Mesenchymal stem cell (in vitro differentiated cells and primary cell): ENCODE measurements around the gene STX2.

Source experiments
- DNase-seq: peaks from one replicate; pipeline ENCODE4 v3.0.0-alpha.2; 2013
- H2AFZ ChIP-seq: one replicate; pipeline ENCODE4 v1.6.1; 2013; ENCODE audit warnings: low read depth, mild to moderate bottlenecking, control low read depth, inconsistent platforms, low read length, moderate library complexity
- H2AK5ac ChIP-seq: 2 replicates; pipeline ENCODE4 v1.6.1; 2013; ENCODE audit warnings: low read length, moderate library complexity, mild to moderate bottlenecking, inconsistent platforms; ENCODE audit not compliant: severe bottlenecking
- H2BK120ac ChIP-seq: one replicate; pipeline ENCODE4 v1.6.1; 2013; ENCODE audit warnings: low read depth, mild to moderate bottlenecking, inconsistent platforms, low read length, moderate library complexity
- H2BK12ac ChIP-seq, 2 experiments: one replicate each; pipeline ENCODE4 v1.6.1; 2013; ENCODE audit warnings: inconsistent platforms in 2 of 2, low read length in 2 of 2, mild to moderate bottlenecking in 2 of 2, moderate library complexity in 2 of 2, control low read depth in 1 of 2
- H2BK15ac ChIP-seq: one replicate; pipeline ENCODE4 v1.6.1; 2013; ENCODE audit warnings: mild to moderate bottlenecking, low read depth, inconsistent platforms; ENCODE audit not compliant: poor library complexity, severe bottlenecking
- H2BK5ac ChIP-seq: 2 replicates; pipeline ENCODE4 v1.6.1; 2013; ENCODE audit warnings: low read depth, mild to moderate bottlenecking, low read length, control low read depth, inconsistent platforms; ENCODE audit not compliant: poor library complexity, severe bottlenecking
- H3K14ac ChIP-seq, 2 experiments: one replicate each; pipeline ENCODE4 v1.6.1; 2013; ENCODE audit warnings: inconsistent platforms in 2 of 2, low read length in 2 of 2, control low read depth in 1 of 2, mild to moderate bottlenecking in 1 of 2, moderate library complexity in 1 of 2
- H3K18ac ChIP-seq, 2 experiments: one replicate each; pipeline ENCODE4 v1.6.1; 2013; ENCODE audit warnings: inconsistent platforms in 2 of 2, low read length in 2 of 2, control low read depth in 1 of 2, low read depth in 1 of 2, mild to moderate bottlenecking in 1 of 2
- H3K23ac ChIP-seq, 2 experiments: one replicate each; pipeline ENCODE4 v1.6.1; 2013; ENCODE audit warnings: inconsistent platforms in 2 of 2, low read length in 2 of 2, mild to moderate bottlenecking in 2 of 2, moderate library complexity in 2 of 2, control low read depth in 1 of 2
- H3K27ac ChIP-seq: 2 replicates; pipeline ENCODE4 v1.5.1; 2013; ENCODE audit warnings: mild to moderate bottlenecking, moderate library complexity, low read length, control low read depth, inconsistent platforms; ENCODE audit not compliant: poor library complexity, severe bottlenecking
- H3K27me3 ChIP-seq, 2 experiments: 2 replicates each; pipeline versions ENCODE4 v1.6.1 to v1.7.0; 2013; ENCODE audit warnings: low read length in 2 of 2, mild to moderate bottlenecking in 2 of 2, moderate library complexity in 2 of 2, control low read depth in 1 of 2, inconsistent platforms in 1 of 2; ENCODE audit not compliant: control insufficient read depth in 1 of 2, insufficient read depth in 1 of 2
- H3K36me3 ChIP-seq, 2 experiments: 2 replicates each; pipeline versions ENCODE4 v1.6.1 to v1.7.0; 2013; ENCODE audit warnings: low read length in 2 of 2, control low read depth in 1 of 2, inconsistent platforms in 1 of 2, low read depth in 1 of 2, mild to moderate bottlenecking in 1 of 2; ENCODE audit not compliant: insufficient read depth in 2 of 2, control insufficient read depth in 1 of 2
- H3K4ac ChIP-seq, 2 experiments: one replicate each; pipeline ENCODE4 v1.6.1; 2013; ENCODE audit warnings: inconsistent platforms in 2 of 2, low read length in 2 of 2, mild to moderate bottlenecking in 2 of 2, moderate library complexity in 2 of 2, control low read depth in 1 of 2, low read depth in 1 of 2
- H3K4me1 ChIP-seq: 2 replicates; pipeline ENCODE4 v1.6.1; 2013; ENCODE audit warnings: low read depth, low read length, control low read depth; ENCODE audit not compliant: control insufficient read depth, insufficient read depth
- H3K4me2 ChIP-seq: 2 replicates; pipeline ENCODE4 v1.6.1; 2013; ENCODE audit warnings: low read length, mild to moderate bottlenecking, inconsistent platforms; ENCODE audit not compliant: poor library complexity, severe bottlenecking
- H3K4me3 ChIP-seq, 2 experiments: 2 replicates each; pipeline versions ENCODE4 v1.5.1 to v1.7.0; 2013; ENCODE audit warnings: low read length in 2 of 2, mild to moderate bottlenecking in 2 of 2, control low read depth in 1 of 2, low read depth in 1 of 2; ENCODE audit not compliant: insufficient read depth in 1 of 2
- H3K79me1 ChIP-seq: replicated peaks from 2 replicates; pipeline ENCODE4 v1.6.1; 2013; ENCODE audit warnings: mild to moderate bottlenecking, control low read depth, low read length, inconsistent platforms; ENCODE audit not compliant: poor library complexity, severe bottlenecking
- H3K9ac ChIP-seq: 2 replicates; pipeline ENCODE4 v1.7.0; 2013; ENCODE audit warnings: mild to moderate bottlenecking, low read length, moderate library complexity
- H3K9me3 ChIP-seq: 2 replicates; pipeline ENCODE4 v1.7.0; 2013; ENCODE audit warnings: mild to moderate bottlenecking, low read length; ENCODE audit not compliant: control insufficient read depth
- H4K8ac ChIP-seq: one replicate; pipeline ENCODE4 v1.6.1; 2013; ENCODE audit warnings: inconsistent platforms, mild to moderate bottlenecking, low read length, moderate library complexity
- H4K91ac ChIP-seq: one replicate; pipeline ENCODE4 v1.6.1; 2013; ENCODE audit warnings: mild to moderate bottlenecking, low read length, inconsistent platforms
- WGBS: methylation state at CpG from one replicate; pipeline ENCODE4 v1.1.7; 2013; ENCODE audit warnings: mixed read lengths; 5-methylcytosine and 5-hydroxymethylcytosine counted together

Gene STX2

DNA sequence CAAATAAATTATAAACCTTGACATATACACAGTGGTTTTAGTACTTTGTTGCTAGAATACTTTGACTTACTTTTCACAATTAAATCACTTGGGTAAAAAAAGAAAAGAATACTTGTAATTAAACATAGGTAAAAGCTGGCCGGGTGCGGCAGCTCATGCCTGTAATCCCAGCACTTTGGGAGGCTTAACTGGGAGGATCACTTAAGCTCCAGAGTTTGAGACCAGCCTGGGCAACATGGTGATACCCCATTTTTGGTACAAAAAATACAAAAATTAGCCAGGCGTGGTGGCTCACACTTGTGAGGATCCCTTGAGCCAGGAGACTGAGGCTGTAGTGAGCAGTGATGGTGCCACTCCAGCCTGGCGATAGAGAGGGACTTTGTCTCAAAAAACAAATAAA, 7.8 kb downstream of the STX2 start:
- H3K4me3 ChIP-seq, result no peak overlapping the region
- H2AK5ac ChIP-seq, result peak overlapping the region; percentile 41
- H3K4me1 ChIP-seq, result peaks cover 33% of the 10 kb centered on the region
- no peak overlapping the region for H3K14ac ChIP-seq
- no peak overlapping the region for H3K4ac ChIP-seq
- H2BK15ac ChIP-seq, result no peak overlapping the region
- no peak overlapping the region for H2BK12ac ChIP-seq
- H2BK120ac ChIP-seq, result no peak overlapping the region
- no peak overlapping the region for H2BK5ac ChIP-seq
- no peak overlapping the region for H3K27ac ChIP-seq
- H4K8ac ChIP-seq, result no peak overlapping the region
- no peak overlapping the region for H4K91ac ChIP-seq
- H3K9ac ChIP-seq, result no peak overlapping the region
- no peak for DNase-seq
- no peaks in the 10 kb centered on the region for H3K9me3 ChIP-seq
- no peaks in the 10 kb centered on the region for H3K27me3 ChIP-seq
- H3K23ac ChIP-seq, result no peak overlapping the region
- H3K36me3 ChIP-seq, result peaks cover 0 to 7% of the 10 kb centered on the region in 2 experiments
- no peak overlapping the region for H3K18ac ChIP-seq
- no peak overlapping the region for H2AFZ ChIP-seq
- H3K79me1 ChIP-seq, result peaks cover 22% of the 10 kb centered on the region
- 96% methylated on average over 3 of the region's 4 CpGs for WGBS
- H3K4me2 ChIP-seq, result no peak overlapping the region

DNA sequence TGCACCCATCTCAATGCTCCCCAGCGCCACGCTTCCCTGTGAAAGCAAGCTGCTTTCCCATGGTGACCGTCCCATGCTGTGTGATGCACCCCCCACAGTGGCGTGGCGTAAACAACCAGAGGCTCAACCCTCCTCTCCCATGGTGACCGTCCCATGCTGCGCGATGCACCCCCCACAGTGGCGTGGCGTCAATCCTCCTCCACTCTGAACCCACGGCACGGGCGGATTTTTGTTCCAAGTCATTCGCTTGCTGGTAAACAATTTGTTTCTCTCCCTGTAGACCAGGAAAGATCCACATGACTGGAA, 8.9 kb downstream of the STX2 start:
- Histone ChIP-seq H3K79me1 (peaks cover 22% of the 10 kb centered on the region), H3K27me3 (no peaks in the 10 kb centered on the region), H2BK5ac (no peak overlapping the region), H2AK5ac (no peak overlapping the region), H3K4me1 (peaks cover 35% of the 10 kb centered on the region), H2AFZ (no peak overlapping the region), H3K27ac (no peak overlapping the region), H3K14ac (peak overlapping the region in 1 of 2 experiments; percentile 53), H3K23ac (no peak overlapping the region), H3K18ac (peak overlapping the region in 1 of 2 experiments; percentile 54), H3K4me2 (peak overlapping the region; percentile 15), H2BK15ac (no peak overlapping the region), H2BK120ac (no peak overlapping the region), H4K91ac (no peak overlapping the region), H3K4me3 (no peak overlapping the region), H3K4ac (no peak overlapping the region), H3K9me3 (no peaks in the 10 kb centered on the region), H4K8ac (no peak overlapping the region), H3K36me3 (peaks cover 7 to 11% of the 10 kb centered on the region in 2 experiments), H2BK12ac (no peak overlapping the region), H3K9ac (no peak overlapping the region)
- 90% methylated on average over 14 of the region's 14 CpGs for WGBS
- no peak for DNase-seq

DNA sequence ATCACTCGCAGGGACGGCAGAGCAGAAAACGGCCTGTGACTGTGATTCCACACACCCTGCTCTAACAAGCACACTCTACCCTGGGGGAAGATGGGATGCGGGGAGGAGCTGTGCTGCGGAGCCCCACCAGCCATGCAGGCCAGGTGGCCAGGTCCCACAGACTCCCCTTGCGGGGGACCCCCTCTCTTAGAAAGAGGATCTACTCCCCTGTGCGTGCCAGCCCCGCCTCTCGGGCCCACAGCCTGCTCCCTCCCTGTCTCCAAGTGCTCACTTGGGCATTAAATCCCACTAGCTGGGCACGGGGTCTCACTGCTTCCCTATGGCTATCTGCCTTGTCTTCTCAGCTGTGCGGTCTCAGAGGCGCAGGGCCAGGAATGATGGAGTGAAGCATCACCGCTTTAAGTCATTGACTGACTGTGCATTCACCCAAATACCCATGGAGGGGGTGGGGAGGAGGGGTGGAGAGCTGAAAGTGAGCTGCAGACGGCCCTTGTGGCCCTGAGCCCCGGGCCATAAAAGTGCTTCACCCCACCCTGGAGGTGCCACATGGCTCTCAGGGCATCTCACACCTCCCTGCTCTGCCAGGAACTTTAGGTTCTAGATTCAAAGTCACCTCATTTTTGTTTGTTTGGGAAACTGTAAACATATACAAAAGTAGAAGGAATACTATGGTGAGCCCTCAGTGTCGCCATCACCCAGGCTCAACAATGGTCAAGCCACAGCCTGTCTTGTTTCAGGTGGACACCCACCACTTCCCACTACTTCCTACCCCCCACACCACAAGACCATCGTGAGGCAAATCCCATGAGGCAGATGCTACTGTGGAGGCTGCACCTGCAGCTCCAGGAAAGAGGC, 9.4 kb downstream of the STX2 start:
- H3K79me1 ChIP-seq, result peaks cover 23% of the 10 kb centered on the region
- no peak overlapping the region for H2AFZ ChIP-seq
- H3K4ac ChIP-seq, result no peak overlapping the region
- no peak overlapping the region for H2BK120ac ChIP-seq
- H3K14ac ChIP-seq, result peak overlapping the region in 1 of 2 experiments; percentile 53
- H3K9me3 ChIP-seq, result no peaks in the 10 kb centered on the region
- no peak overlapping the region for H2BK15ac ChIP-seq
- H3K27me3 ChIP-seq, result no peaks in the 10 kb centered on the region
- no peak overlapping the region for H4K91ac ChIP-seq
- H2AK5ac ChIP-seq, result no peak overlapping the region
- peaks cover 32% of the 10 kb centered on the region for H3K4me1 ChIP-seq
- H3K18ac ChIP-seq, result peak overlapping the region in 1 of 2 experiments; percentile 54
- 94% methylated on average over 14 of the region's 17 CpGs for WGBS
- no peak overlapping the region for H4K8ac ChIP-seq
- H3K4me2 ChIP-seq, result no peak overlapping the region
- no peak for DNase-seq
- H3K27ac ChIP-seq, result no peak overlapping the region
- H2BK5ac ChIP-seq, result no peak overlapping the region
- peaks cover 9 to 11% of the 10 kb centered on the region in 2 experiments for H3K36me3 ChIP-seq
- H3K4me3 ChIP-seq, result no peak overlapping the region
- no peak overlapping the region for H3K9ac ChIP-seq
- H3K23ac ChIP-seq, result no peak overlapping the region
- H2BK12ac ChIP-seq, result no peak overlapping the region

DNA sequence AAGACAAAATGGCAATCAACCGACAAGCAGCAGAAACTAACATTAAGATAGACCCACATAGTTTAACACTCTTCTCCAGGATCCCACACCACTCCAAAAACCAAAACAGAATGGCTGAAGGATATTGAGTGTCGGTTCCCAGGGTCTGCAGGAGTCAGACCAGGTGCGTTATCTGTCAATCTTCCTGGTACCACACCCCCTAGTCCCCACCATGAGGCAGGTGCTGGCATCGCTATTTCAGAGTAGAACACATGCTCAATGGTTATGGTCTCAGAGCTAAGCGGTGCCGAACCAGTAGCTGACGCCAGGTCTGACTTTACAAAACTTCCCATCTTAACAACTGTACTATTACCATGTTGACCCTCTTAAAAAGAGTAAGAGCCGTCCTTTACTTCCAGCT, 10.2 kb downstream of the STX2 start:
- Histone ChIP-seq H3K4ac (no peak overlapping the region), H2AFZ (no peak overlapping the region), H3K27ac (no peak overlapping the region), H4K8ac (no peak overlapping the region), H3K4me1 (peaks cover 32% of the 10 kb centered on the region), H3K4me3 (no peak overlapping the region), H3K9ac (no peak overlapping the region), H3K79me1 (peaks cover 26% of the 10 kb centered on the region), H3K9me3 (no peaks in the 10 kb centered on the region), H3K27me3 (no peaks in the 10 kb centered on the region), H2BK12ac (no peak overlapping the region), H3K23ac (no peak overlapping the region), H3K18ac (no peak overlapping the region), H2BK5ac (no peak overlapping the region), H2BK15ac (no peak overlapping the region), H2AK5ac (peak overlapping the region; percentile 33), H4K91ac (no peak overlapping the region), H3K36me3 (peaks cover 14% of the 10 kb centered on the region in 2 experiments), H3K14ac (no peak overlapping the region), H3K4me2 (no peak overlapping the region), H2BK120ac (no peak overlapping the region)
- DNase-seq, result no peak
- WGBS, result 98% methylated on average over 8 of the region's 8 CpGs
